GM12878 (cell line): ENCODE data around the gene CTSK.

Experiments used
- CHD4 ChIP-seq: fragments of 200-600 bp; sonication (generic); IDR thresholded peaks from 2 replicates; pipeline ENCODE4 v1.6.1; 2016; ENCODE audit warnings: mild to moderate bottlenecking
- CTCF ChIP-seq, 3 experiments: IDR thresholded peaks in 2 of 3; conservative IDR thresholded peaks in 1 of 3; 2 replicates each; pipeline ENCODE4 v1.5.1; 2011; ENCODE audit warnings: low read depth in 3 of 3, low read length in 3 of 3, mild to moderate bottlenecking in 3 of 3, control low read depth in 2 of 3, moderate library complexity in 2 of 3, inconsistent platforms in 1 of 3, mixed read lengths in 1 of 3; ENCODE audit not compliant: control insufficient read depth in 2 of 3, insufficient read depth in 1 of 3; ENCODE audit errors: extremely low read depth in 1 of 3
- DPF2 ChIP-seq: fragments of 450-650 bp; IDR thresholded peaks from 2 replicates; pipeline ENCODE4 v1.6.1; 2017; ENCODE audit warnings: mild to moderate bottlenecking
- FOXM1 ChIP-seq: IDR thresholded peaks from 2 replicates; pipeline ENCODE4 v1.6.1; 2012; ENCODE audit warnings: low read depth, mild to moderate bottlenecking, inconsistent platforms, low read length, moderate library complexity
- HSF1 ChIP-seq: fragments of 150-350 bp; IDR thresholded peaks from 2 replicates; pipeline ENCODE4 v1.6.1; 2014; ENCODE audit warnings: mild to moderate bottlenecking, low read depth, low read length
- NBN ChIP-seq: fragments of 450-650 bp; IDR thresholded peaks from 2 replicates; pipeline ENCODE4 v1.6.1; 2016
- NFYB ChIP-seq: IDR thresholded peaks from 2 replicates; pipeline ENCODE4 v1.6.1; 2011; ENCODE audit warnings: low read depth, mild to moderate bottlenecking, low read length, improper control_type of control experiment, moderate library complexity; ENCODE audit not compliant: insufficient read depth
- POLR2A ChIP-seq: IDR thresholded peaks from 2 replicates; pipeline ENCODE4 v1.6.1; 2011; ENCODE audit warnings: low read depth, mild to moderate bottlenecking, low read length
- POLR2AphosphoS2 ChIP-seq: IDR thresholded peaks from 2 replicates; pipeline ENCODE4 v1.6.1; 2011; ENCODE audit warnings: low read depth, mild to moderate bottlenecking, low read length, improper control_type of control experiment, moderate library complexity
- TF ChIP-seq, protein P1 (sequence below): IDR thresholded peaks from 2 replicates; pipeline ENCODE4 v1.6.1; 2012; ENCODE audit warnings: low read depth, low read length, improper control_type of control experiment
- TF ChIP-seq, protein P2 (sequence below): IDR thresholded peaks from 2 replicates; pipeline ENCODE4 v1.6.1; 2012; ENCODE audit warnings: low read depth, low read length, improper control_type of control experiment

DNA sequence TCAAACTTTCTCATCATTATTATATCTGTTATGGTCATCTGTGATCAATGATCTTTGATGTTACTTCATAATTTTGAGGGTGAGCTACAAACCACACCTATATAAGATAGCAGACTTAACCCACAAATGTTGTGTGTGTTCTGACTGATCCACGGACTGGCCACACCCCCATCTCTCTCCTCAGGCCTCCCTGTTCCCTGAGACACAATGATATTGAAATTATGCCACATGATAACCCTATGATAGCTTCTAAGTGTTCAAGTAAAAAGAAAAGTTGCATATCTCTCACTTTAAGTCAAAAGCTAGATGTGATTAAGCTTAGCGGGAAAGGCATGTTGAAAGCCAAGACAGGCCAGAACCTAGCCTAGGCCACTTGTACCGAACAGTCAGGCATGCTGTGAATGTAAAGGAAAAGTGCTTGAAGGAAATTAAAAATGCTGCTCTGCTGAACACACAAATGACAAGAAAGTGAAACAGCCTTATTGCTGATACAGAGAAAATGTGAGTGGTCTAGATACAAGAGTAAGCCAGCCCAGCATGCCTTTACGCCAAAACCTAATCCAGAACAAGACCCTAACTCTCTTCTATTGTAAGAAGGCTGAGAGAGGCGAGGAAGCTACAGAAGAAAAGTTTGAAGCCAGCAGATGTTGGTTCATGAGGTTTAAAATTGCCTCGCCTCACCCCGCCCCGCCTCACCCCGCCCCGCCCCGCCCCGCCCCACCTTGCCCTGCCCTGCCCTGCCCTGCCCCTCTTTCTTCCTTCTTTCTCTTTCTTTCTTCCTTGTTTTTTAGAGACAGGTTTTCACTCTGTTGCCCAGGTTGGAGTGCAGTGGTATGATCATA is 59.0 kb downstream of the CTSK start:
- TF ChIP-seq POLR2AphosphoS2: no peak
- TF ChIP-seq POLR2A: no peak
- no peak for TF ChIP-seq NBN
- TF ChIP-seq DPF2: no peak
- no peak for TF ChIP-seq FOXM1
- no peak for TF ChIP-seq NFYB
- TF ChIP-seq CTCF (IDR thresholded peaks at IDR 0.05 in 2 of 3, conservative IDR thresholded peaks at IDR 0.05 in 1 of 3; ENCODE audit: control insufficient read depth in 2 of 3, extremely low read depth in 1 of 3, insufficient read depth in 1 of 3, low read depth in 3 of 3, low read length in 3 of 3): no peak
- TF ChIP-seq, protein P1, sequence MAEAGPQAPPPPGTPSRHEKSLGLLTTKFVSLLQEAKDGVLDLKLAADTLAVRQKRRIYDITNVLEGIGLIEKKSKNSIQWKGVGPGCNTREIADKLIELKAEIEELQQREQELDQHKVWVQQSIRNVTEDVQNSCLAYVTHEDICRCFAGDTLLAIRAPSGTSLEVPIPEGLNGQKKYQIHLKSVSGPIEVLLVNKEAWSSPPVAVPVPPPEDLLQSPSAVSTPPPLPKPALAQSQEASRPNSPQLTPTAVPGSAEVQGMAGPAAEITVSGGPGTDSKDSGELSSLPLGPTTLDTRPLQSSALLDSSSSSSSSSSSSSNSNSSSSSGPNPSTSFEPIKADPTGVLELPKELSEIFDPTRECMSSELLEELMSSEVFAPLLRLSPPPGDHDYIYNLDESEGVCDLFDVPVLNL: no peak
- no peak for TF ChIP-seq CHD4
- TF ChIP-seq, protein P2, sequence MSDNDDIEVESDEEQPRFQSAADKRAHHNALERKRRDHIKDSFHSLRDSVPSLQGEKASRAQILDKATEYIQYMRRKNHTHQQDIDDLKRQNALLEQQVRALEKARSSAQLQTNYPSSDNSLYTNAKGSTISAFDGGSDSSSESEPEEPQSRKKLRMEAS: no peak
- no peak for TF ChIP-seq HSF1
